ENCODE results near the gene TRPC1.

TRPC1 gene

GRCh38 chr3:142796823-142797222, 73.0 kb downstream of the TRPC1 start:
- Histone ChIP-seq H3K18ac (ENCODE audit: low read length) (no peak overlapping the region), H2BK5ac (ENCODE audit: low read length) (no peak overlapping the region), H3K4ac (ENCODE audit: low read depth, low read length) (no peak overlapping the region), H3K4me3 (ENCODE audit: low read length) (no peak overlapping the region), H4K8ac (ENCODE audit: low read depth, low read length) (no peak overlapping the region), H3K56ac (ENCODE audit: low read length) (no peak overlapping the region), H2BK15ac (replicated peaks; ENCODE audit: low read depth) (no peak overlapping the region), H2AK5ac (ENCODE audit: low read length) (no peak overlapping the region), H3K4me2 (ENCODE audit: low read length) (no peak overlapping the region), H3K27me3 (ENCODE audit: insufficient read depth, low read length, poor library complexity) (no peaks in the 10 kb centered on the region), H4K5ac (ENCODE audit: low read length) (no peak overlapping the region), H3K36me3 (ENCODE audit: control insufficient read depth, insufficient read depth, low read length) (no peaks in the 10 kb centered on the region), H3K9ac (ENCODE audit: low read length) (no peak overlapping the region), H3K4me1 (ENCODE audit: control insufficient read depth, low read depth, low read length) (no peaks in the 10 kb centered on the region), H3K79me1 (ENCODE audit: low read length) (no peaks in the 10 kb centered on the region), H3K27ac (ENCODE audit: low read depth, low read length) (no peak overlapping the region), H3K23ac (ENCODE audit: low read length) (no peak overlapping the region), H2BK120ac (ENCODE audit: low read depth, low read length) (no peak overlapping the region), H3K79me2 (ENCODE audit: control insufficient read depth, insufficient read depth, low read length) (no peaks in the 10 kb centered on the region)
- DNase-seq, result no peak
- no CpG with 5 or more reads among the region's 2 CpGs for WGBS (ENCODE audit: extremely low coverage, insufficient coverage, low lambda C conversion rate)

- no peak overlapping the region for H4K8ac ChIP-seq (ENCODE audit: low read depth, low read length)
- H3K9ac ChIP-seq (ENCODE audit: low read length), result no peak overlapping the region
- no peak overlapping the region for H2AK5ac ChIP-seq (ENCODE audit: low read length)
- H3K27me3 ChIP-seq (ENCODE audit: insufficient read depth, low read length, poor library complexity), result no peaks in the 10 kb centered on the region
- H3K79me2 ChIP-seq (ENCODE audit: control insufficient read depth, insufficient read depth, low read length), result no peaks in the 10 kb centered on the region
- DNase-seq, result peak; percentile 57
- no CpG with 5 or more reads among the region's 2 CpGs for WGBS (ENCODE audit: extremely low coverage, insufficient coverage, low lambda C conversion rate)
- no peak overlapping the region for H3K56ac ChIP-seq (ENCODE audit: low read length)
- no peak overlapping the region for H3K23ac ChIP-seq (ENCODE audit: low read length)
- H2BK120ac ChIP-seq (ENCODE audit: low read depth, low read length), result no peak overlapping the region
- no peak overlapping the region for H2BK5ac ChIP-seq (ENCODE audit: low read length)
- no peak overlapping the region for H3K4ac ChIP-seq (ENCODE audit: low read depth, low read length)
- no peak overlapping the region for H3K27ac ChIP-seq (ENCODE audit: low read depth, low read length)
- H2BK15ac ChIP-seq (replicated peaks; ENCODE audit: low read depth), result no peak overlapping the region
- H3K4me3 ChIP-seq (ENCODE audit: low read length), result no peak overlapping the region
- H3K4me1 ChIP-seq (ENCODE audit: control insufficient read depth, low read depth, low read length), result no peaks in the 10 kb centered on the region
- H3K4me2 ChIP-seq (ENCODE audit: low read length), result no peak overlapping the region
- no peak overlapping the region for H3K18ac ChIP-seq (ENCODE audit: low read length)
- no peaks in the 10 kb centered on the region for H3K79me1 ChIP-seq (ENCODE audit: low read length)
- no peak overlapping the region for H4K5ac ChIP-seq (ENCODE audit: low read length)
- no peaks in the 10 kb centered on the region for H3K36me3 ChIP-seq (ENCODE audit: control insufficient read depth, insufficient read depth, low read length)
These were observed 77.9 kb downstream of the TRPC1 start for GRCh38 chr3:142801746-142802145.

- H2AK5ac ChIP-seq (ENCODE audit: low read length), result no peak overlapping the region
- H3K56ac ChIP-seq (ENCODE audit: low read length), result no peak overlapping the region
- H3K23ac ChIP-seq (ENCODE audit: low read length), result no peak overlapping the region
- no peak overlapping the region for H3K4ac ChIP-seq (ENCODE audit: low read depth, low read length)
- no peak overlapping the region for H3K18ac ChIP-seq (ENCODE audit: low read length)
- H3K36me3 ChIP-seq (ENCODE audit: control insufficient read depth, insufficient read depth, low read length), result no peaks in the 10 kb centered on the region
- no peak overlapping the region for H4K5ac ChIP-seq (ENCODE audit: low read length)
- no peaks in the 10 kb centered on the region for H3K4me1 ChIP-seq (ENCODE audit: control insufficient read depth, low read depth, low read length)
- H2BK15ac ChIP-seq (replicated peaks; ENCODE audit: low read depth), result no peak overlapping the region
- DNase-seq, result no peak
- no peak overlapping the region for H2BK5ac ChIP-seq (ENCODE audit: low read length)
- H3K4me3 ChIP-seq (ENCODE audit: low read length), result no peak overlapping the region
- H3K27me3 ChIP-seq (ENCODE audit: insufficient read depth, low read length, poor library complexity), result no peaks in the 10 kb centered on the region
- no peak overlapping the region for H2BK120ac ChIP-seq (ENCODE audit: low read depth, low read length)
- no peak overlapping the region for H3K9ac ChIP-seq (ENCODE audit: low read length)
- H3K79me2 ChIP-seq (ENCODE audit: control insufficient read depth, insufficient read depth, low read length), result no peaks in the 10 kb centered on the region
- no CpG with 5 or more reads among the region's 1 CpG for WGBS (ENCODE audit: extremely low coverage, insufficient coverage, low lambda C conversion rate)
- H4K8ac ChIP-seq (ENCODE audit: low read depth, low read length), result no peak overlapping the region
- H3K27ac ChIP-seq (ENCODE audit: low read depth, low read length), result no peak overlapping the region
- no peaks in the 10 kb centered on the region for H3K79me1 ChIP-seq (ENCODE audit: low read length)
- H3K4me2 ChIP-seq (ENCODE audit: low read length), result no peak overlapping the region
These were observed 79.1 kb downstream of the TRPC1 start for GRCh38 chr3:142802891-142803290.

GRCh38 chr3:142808103-142808917, 84.5 kb downstream of the TRPC1 start:
- DNase-seq, result peak; percentile 34
- H4K5ac ChIP-seq (ENCODE audit: low read length), result no peak overlapping the region
- no peak overlapping the region for H2AK5ac ChIP-seq (ENCODE audit: low read length)
- H3K23ac ChIP-seq (ENCODE audit: low read length), result no peak overlapping the region
- no peak overlapping the region for H3K27ac ChIP-seq (ENCODE audit: low read depth, low read length)
- no peak overlapping the region for H3K18ac ChIP-seq (ENCODE audit: low read length)
- no peak overlapping the region for H2BK5ac ChIP-seq (ENCODE audit: low read length)
- H3K4me1 ChIP-seq (ENCODE audit: control insufficient read depth, low read depth, low read length), result no peaks in the 10 kb centered on the region
- H3K4me3 ChIP-seq (ENCODE audit: low read length), result no peak overlapping the region
- no peaks in the 10 kb centered on the region for H3K79me2 ChIP-seq (ENCODE audit: control insufficient read depth, insufficient read depth, low read length)
- no peaks in the 10 kb centered on the region for H3K27me3 ChIP-seq (ENCODE audit: insufficient read depth, low read length, poor library complexity)
- no peak overlapping the region for H3K9ac ChIP-seq (ENCODE audit: low read length)
- WGBS (ENCODE audit: extremely low coverage, insufficient coverage, low lambda C conversion rate), result no CpG with 5 or more reads among the region's 9 CpGs
- no peaks in the 10 kb centered on the region for H3K36me3 ChIP-seq (ENCODE audit: control insufficient read depth, insufficient read depth, low read length)
- H3K56ac ChIP-seq (ENCODE audit: low read length), result no peak overlapping the region
- no peak overlapping the region for H3K4ac ChIP-seq (ENCODE audit: low read depth, low read length)
- H2BK120ac ChIP-seq (ENCODE audit: low read depth, low read length), result no peak overlapping the region
- no peaks in the 10 kb centered on the region for H3K79me1 ChIP-seq (ENCODE audit: low read length)
- H3K4me2 ChIP-seq (ENCODE audit: low read length), result no peak overlapping the region
- no peak overlapping the region for H4K8ac ChIP-seq (ENCODE audit: low read depth, low read length)
- no peak overlapping the region for H2BK15ac ChIP-seq (replicated peaks; ENCODE audit: low read depth)

- DNase-seq, result no peak
- H3K36me3 ChIP-seq (ENCODE audit: control insufficient read depth, insufficient read depth, low read length), result no peaks in the 10 kb centered on the region
- no CpG with 5 or more reads among the region's 3 CpGs for WGBS (ENCODE audit: extremely low coverage, insufficient coverage, low lambda C conversion rate)
These were observed 85.4 kb downstream of the TRPC1 start for GRCh38 chr3:142809259-142809658.

GRCh38 chr3:142815803-142816202, 92.0 kb downstream of the TRPC1 start:
- Histone ChIP-seq H3K18ac (ENCODE audit: low read length) (no peak overlapping the region), H4K5ac (ENCODE audit: low read length) (no peak overlapping the region), H3K4me3 (ENCODE audit: low read length) (no peak overlapping the region), H3K27ac (ENCODE audit: low read depth, low read length) (no peak overlapping the region), H3K56ac (ENCODE audit: low read length) (no peak overlapping the region), H4K8ac (ENCODE audit: low read depth, low read length) (no peak overlapping the region), H3K27me3 (ENCODE audit: insufficient read depth, low read length, poor library complexity) (no peaks in the 10 kb centered on the region), H3K9ac (ENCODE audit: low read length) (no peak overlapping the region), H3K4ac (ENCODE audit: low read depth, low read length) (no peak overlapping the region), H3K79me2 (ENCODE audit: control insufficient read depth, insufficient read depth, low read length) (no peaks in the 10 kb centered on the region), H3K4me1 (ENCODE audit: control insufficient read depth, low read depth, low read length) (no peaks in the 10 kb centered on the region), H3K23ac (ENCODE audit: low read length) (no peak overlapping the region), H2AK5ac (ENCODE audit: low read length) (no peak overlapping the region), H2BK120ac (ENCODE audit: low read depth, low read length) (no peak overlapping the region), H2BK5ac (ENCODE audit: low read length) (no peak overlapping the region), H3K79me1 (ENCODE audit: low read length) (no peaks in the 10 kb centered on the region), H3K36me3 (ENCODE audit: control insufficient read depth, insufficient read depth, low read length) (no peaks in the 10 kb centered on the region), H2BK15ac (replicated peaks; ENCODE audit: low read depth) (no peak overlapping the region), H3K4me2 (ENCODE audit: low read length) (no peak overlapping the region)
- WGBS (ENCODE audit: extremely low coverage, insufficient coverage, low lambda C conversion rate), result no CpG with 5 or more reads among the region's 6 CpGs
- no peak for DNase-seq

More at GRCh38 chr3:142809259-142809658, 85.4 kb downstream of the TRPC1 start:
- Histone ChIP-seq H2AK5ac (ENCODE audit: low read length) (no peak overlapping the region), H3K27me3 (ENCODE audit: insufficient read depth, low read length, poor library complexity) (no peaks in the 10 kb centered on the region), H3K18ac (ENCODE audit: low read length) (no peak overlapping the region), H3K4me1 (ENCODE audit: control insufficient read depth, low read depth, low read length) (no peaks in the 10 kb centered on the region), H2BK5ac (ENCODE audit: low read length) (no peak overlapping the region), H2BK120ac (ENCODE audit: low read depth, low read length) (no peak overlapping the region), H3K4me2 (ENCODE audit: low read length) (no peak overlapping the region), H4K8ac (ENCODE audit: low read depth, low read length) (no peak overlapping the region), H4K5ac (ENCODE audit: low read length) (no peak overlapping the region), H3K79me2 (ENCODE audit: control insufficient read depth, insufficient read depth, low read length) (no peaks in the 10 kb centered on the region), H3K23ac (ENCODE audit: low read length) (no peak overlapping the region), H3K79me1 (ENCODE audit: low read length) (no peaks in the 10 kb centered on the region), H3K27ac (ENCODE audit: low read depth, low read length) (no peak overlapping the region), H3K56ac (ENCODE audit: low read length) (no peak overlapping the region), H3K4ac (ENCODE audit: low read depth, low read length) (no peak overlapping the region), H3K4me3 (ENCODE audit: low read length) (no peak overlapping the region), H3K9ac (ENCODE audit: low read length) (no peak overlapping the region), H2BK15ac (replicated peaks; ENCODE audit: low read depth) (no peak overlapping the region)

Measured in mesendoderm (in vitro differentiated cells).